ENCODE data around the gene EXOC4.

- no peak for TF ChIP-seq EZH2phosphoT487 (IDR thresholded peaks at IDR 0.05; ENCODE audit: borderline replicate concordance)
- no peak for TF ChIP-seq CTCF (conservative IDR thresholded peaks at IDR 0.05; ENCODE audit: low read length)
Measured at GRCh38 chr7:133861876-133862275, 609.0 kb downstream of the EXOC4 start.
